Muscle layer of colon (tissue), 2 donors: Measurements from ENCODE around the gene ICE2.

Source experiments
- H3K27ac ChIP-seq: one replicate; pipeline ENCODE4 v1.7.0; 2013; ENCODE audit warnings: low read depth, mild to moderate bottlenecking, low read length, moderate library complexity
- H3K27me3 ChIP-seq, 2 donors: one replicate each; pipeline ENCODE4 v1.7.0; 2013; ENCODE audit warnings: low read length in 2 of 2, mild to moderate bottlenecking in 2 of 2; ENCODE audit not compliant: insufficient read depth in 2 of 2, control insufficient read depth in 1 of 2
- H3K36me3 ChIP-seq: one replicate; pipeline ENCODE4 v1.7.0; 2013; ENCODE audit warnings: mild to moderate bottlenecking, low read length; ENCODE audit not compliant: insufficient read depth
- H3K4me1 ChIP-seq: one replicate; pipeline ENCODE4 v1.7.0; 2013; ENCODE audit warnings: mild to moderate bottlenecking, low read length; ENCODE audit not compliant: insufficient read depth
- H3K4me3 ChIP-seq, 2 donors: one replicate each; pipeline ENCODE4 v1.7.0; 2013; ENCODE audit warnings: low read length in 2 of 2, low read depth in 1 of 2, mild to moderate bottlenecking in 1 of 2, moderate library complexity in 1 of 2
- H3K9ac ChIP-seq: one replicate; pipeline ENCODE4 v1.7.0; 2013; ENCODE audit warnings: low read length
- H3K9me3 ChIP-seq: one replicate; pipeline ENCODE4 v1.7.0; 2013; ENCODE audit warnings: mild to moderate bottlenecking, low read length
- donor health status: abdominal sarcoma.
- donor health status: Adenocarcinoma of cecum.

Gene ICE2

GRCh38 chr15:60513676-60514075 lies 34.7 kb upstream of the ICE2 start:
- H3K27me3 ChIP-seq: no peaks in the 10 kb centered on the region

GRCh38 chr15:60512937-60513336 lies 34.0 kb upstream of the ICE2 start:
- H3K4me3 ChIP-seq: no peak overlapping the region
- no peaks in the 10 kb centered on the region for H3K27me3 ChIP-seq
- H3K4me1 ChIP-seq: no peaks in the 10 kb centered on the region
- H3K9me3 ChIP-seq: no peaks in the 10 kb centered on the region
- H3K9ac ChIP-seq: no peak overlapping the region
- no peak overlapping the region for H3K27ac ChIP-seq
- H3K36me3 ChIP-seq: peaks cover 39% of the 10 kb centered on the region

More at GRCh38 chr15:60513676-60514075, 34.7 kb upstream of the ICE2 start:
- no peak overlapping the region for H3K9ac ChIP-seq
- H3K4me1 ChIP-seq: no peaks in the 10 kb centered on the region
- no peak overlapping the region for H3K27ac ChIP-seq
- peaks cover 39% of the 10 kb centered on the region for H3K36me3 ChIP-seq
- H3K4me3 ChIP-seq: no peak overlapping the region
- H3K9me3 ChIP-seq: no peaks in the 10 kb centered on the region

- Histone ChIP-seq H3K9me3 (no peaks in the 10 kb centered on the region), H3K36me3 (peaks cover 39% of the 10 kb centered on the region), H3K27ac (no peak overlapping the region)
These were observed 32.5 kb upstream of the ICE2 start for GRCh38 chr15:60511351-60512031.

GRCh38 chr15:60510006-60510405 lies 31.1 kb upstream of the ICE2 start:
- Histone ChIP-seq H3K36me3 (peaks cover 36% of the 10 kb centered on the region), H3K27ac (no peak overlapping the region), H3K27me3 (no peaks in the 10 kb centered on the region), H3K9ac (no peak overlapping the region), H3K9me3 (no peaks in the 10 kb centered on the region), H3K4me3 (no peak overlapping the region), H3K4me1 (no peaks in the 10 kb centered on the region)

More at GRCh38 chr15:60511351-60512031, 32.5 kb upstream of the ICE2 start:
- Histone ChIP-seq H3K4me1 (no peaks in the 10 kb centered on the region), H3K4me3 (no peak overlapping the region), H3K9ac (no peak overlapping the region), H3K27me3 (no peaks in the 10 kb centered on the region)

GRCh38 chr15:60509470-60509869 lies 30.5 kb upstream of the ICE2 start:
- H3K9ac ChIP-seq: no peak overlapping the region
- H3K9me3 ChIP-seq: no peaks in the 10 kb centered on the region
- H3K27ac ChIP-seq: no peak overlapping the region
- H3K4me1 ChIP-seq: no peaks in the 10 kb centered on the region
- no peaks in the 10 kb centered on the region for H3K27me3 ChIP-seq
- peaks cover 33% of the 10 kb centered on the region for H3K36me3 ChIP-seq
- no peak overlapping the region for H3K4me3 ChIP-seq

- Histone ChIP-seq H3K36me3 (peaks cover 22% of the 10 kb centered on the region), H3K27ac (no peak overlapping the region), H3K9ac (no peak overlapping the region), H3K4me1 (no peaks in the 10 kb centered on the region), H3K27me3 (no peaks in the 10 kb centered on the region), H3K9me3 (no peaks in the 10 kb centered on the region), H3K4me3 (no peak overlapping the region)
These were observed 29.5 kb upstream of the ICE2 start for GRCh38 chr15:60508442-60508841.

- no peak overlapping the region for H3K27ac ChIP-seq
These were observed 28.9 kb upstream of the ICE2 start for GRCh38 chr15:60507596-60508424.

GRCh38 chr15:60496853-60497252 lies 17.9 kb upstream of the ICE2 start:
- Histone ChIP-seq H3K9me3 (no peaks in the 10 kb centered on the region), H3K9ac (no peak overlapping the region), H3K4me3 (no peak overlapping the region), H3K4me1 (no peaks in the 10 kb centered on the region), H3K27me3 (no peaks in the 10 kb centered on the region), H3K36me3 (peaks cover 22% of the 10 kb centered on the region), H3K27ac (no peak overlapping the region)

More at GRCh38 chr15:60507596-60508424, 28.9 kb upstream of the ICE2 start:
- Histone ChIP-seq H3K4me1 (no peaks in the 10 kb centered on the region), H3K27me3 (no peaks in the 10 kb centered on the region), H3K4me3 (no peak overlapping the region), H3K9ac (no peak overlapping the region), H3K36me3 (peaks cover 25% of the 10 kb centered on the region), H3K9me3 (no peaks in the 10 kb centered on the region)

GRCh38 chr15:60494108-60494507 lies 15.2 kb upstream of the ICE2 start:
- Histone ChIP-seq H3K4me1 (no peaks in the 10 kb centered on the region), H3K27ac (no peak overlapping the region), H3K4me3 (no peak overlapping the region), H3K9ac (no peak overlapping the region), H3K36me3 (peaks cover 12% of the 10 kb centered on the region), H3K27me3 (no peaks in the 10 kb centered on the region), H3K9me3 (no peaks in the 10 kb centered on the region)

- H3K4me3 ChIP-seq: no peak overlapping the region
- peaks cover 9% of the 10 kb centered on the region for H3K36me3 ChIP-seq
- no peaks in the 10 kb centered on the region for H3K4me1 ChIP-seq
- H3K9me3 ChIP-seq: no peaks in the 10 kb centered on the region
- no peak overlapping the region for H3K27ac ChIP-seq
- H3K9ac ChIP-seq: no peak overlapping the region
- H3K27me3 ChIP-seq: no peaks in the 10 kb centered on the region
These were observed 14.2 kb upstream of the ICE2 start for GRCh38 chr15:60493166-60493565.

GRCh38 chr15:60486742-60487141 lies 7.8 kb upstream of the ICE2 start:
- no peaks in the 10 kb centered on the region for H3K27me3 ChIP-seq
- H3K36me3 ChIP-seq: no peaks in the 10 kb centered on the region
- H3K27ac ChIP-seq: no peak overlapping the region
- no peak overlapping the region for H3K4me3 ChIP-seq
- no peaks in the 10 kb centered on the region for H3K9me3 ChIP-seq
- H3K9ac ChIP-seq: no peak overlapping the region
- H3K4me1 ChIP-seq: no peaks in the 10 kb centered on the region
